H1 (cell line): Measurements from ENCODE around the gene AIG1. TPM values are rescaled to one million over a fixed set of nuclear protein-coding genes. Genes with fewer than 3 reads are reported as not detected.

ENCODE experiments used
- CTCF ChIA-PET: fragments of 300-600 bp; sonication (Branson Sonifier 250); formaldehyde crosslinking; loops from one replicate; lab custom pipeline; 2021; ENCODE audit not compliant: partially characterized antibody; lab: Charles Lee
- POLR2A ChIA-PET: fragments of 300-600 bp; sonication (Branson Sonifier 250); formaldehyde crosslinking; loops from one replicate; lab custom pipeline; 2021; ENCODE audit warnings: inconsistent platforms; ENCODE audit not compliant: partially characterized antibody; lab: Charles Lee
- DNase-seq, 2 experiments: peaks; one replicate each; pipeline versions ENCODE4 v3.0.0 to v3.0.0-alpha.2; 2010 to 2022; ENCODE audit warnings: low spot score in 2 of 2, low read depth in 1 of 2, mixed read lengths in 1 of 2
- FAIRE-seq: peaks from 2 replicates; lab custom pipeline; 2011; peaks lifted over from hg19 to GRCh38; lab: Jason Lieb, UNC
- H2AFZ ChIP-seq: 2 replicates; pipeline ENCODE4 v1.8.1; 2012; ENCODE audit warnings: low read length, inconsistent platforms
- H2AK5ac ChIP-seq: 2 replicates; pipeline ENCODE4 v1.6.1; 2013; ENCODE audit warnings: low read depth, low read length
- H2BK120ac ChIP-seq: replicated peaks from 2 replicates; pipeline ENCODE3; 2013; ENCODE audit warnings: low read depth, low read length, inconsistent platforms
- H2BK12ac ChIP-seq: 2 replicates; pipeline ENCODE4 v1.6.1; 2013; ENCODE audit warnings: low read depth, low read length
- H2BK15ac ChIP-seq: 2 replicates; pipeline ENCODE4 v1.6.1; 2013; ENCODE audit warnings: low read length
- H2BK20ac ChIP-seq: 2 replicates; pipeline ENCODE4 v1.6.1; 2013; ENCODE audit warnings: low read length
- H2BK5ac ChIP-seq: 2 replicates; pipeline ENCODE4 v1.6.1; 2013; ENCODE audit warnings: low read depth, low read length
- H3K14ac ChIP-seq: 2 replicates; pipeline ENCODE4 v1.6.1; 2013; ENCODE audit warnings: inconsistent platforms; ENCODE audit not compliant: insufficient read length
- H3K18ac ChIP-seq: 2 replicates; pipeline ENCODE4 v1.6.1; 2013; ENCODE audit warnings: low read length; ENCODE audit errors: extremely low read depth
- H3K23ac ChIP-seq: 2 replicates; pipeline ENCODE4 v1.6.1; 2013; ENCODE audit warnings: inconsistent platforms; ENCODE audit not compliant: insufficient read length
- H3K23me2 ChIP-seq: 2 replicates; pipeline ENCODE4 v1.6.1; 2013; ENCODE audit warnings: low read depth, low read length
- H3K27ac ChIP-seq: 2 replicates; pipeline ENCODE4 v1.6.1; 2011; ENCODE audit warnings: low read depth, low read length, inconsistent platforms
- H3K27me3 ChIP-seq, 4 experiments: replicated peaks in 1 of 4; 1 replicate in 1 of 4; 2 replicates in 3 of 4; pipeline versions ENCODE4 v1.6.1 to v1.8.1; 2011 to 2013; ENCODE audit warnings: low read length in 3 of 4, mild to moderate bottlenecking in 3 of 4, inconsistent platforms in 2 of 4, mixed read lengths in 2 of 4, moderate library complexity in 1 of 4; ENCODE audit not compliant: control insufficient read depth in 3 of 4, insufficient read depth in 3 of 4; ENCODE audit errors: extremely low read depth in 1 of 4
- H3K36me3 ChIP-seq, 4 experiments: 2 replicates each; pipeline versions ENCODE4 v1.6.1 to v1.8.1; 2011 to 2013; ENCODE audit warnings: mild to moderate bottlenecking in 4 of 4, low read length in 3 of 4, moderate library complexity in 2 of 4, control low read depth in 1 of 4, inconsistent platforms in 1 of 4; ENCODE audit not compliant: insufficient read depth in 4 of 4, control insufficient read depth in 2 of 4
- H3K4ac ChIP-seq: replicated peaks from 2 replicates; pipeline ENCODE3; 2013; ENCODE audit warnings: low read length, low read depth, mixed read lengths, inconsistent platforms; ENCODE audit not compliant: insufficient read length
- H3K4me1 ChIP-seq, 4 experiments: replicated peaks in 1 of 4; 1 replicate in 1 of 4; 2 replicates in 3 of 4; pipeline versions ENCODE4 v1.6.1 to v1.8.1; 2011 to 2013; ENCODE audit warnings: low read length in 3 of 4, inconsistent platforms in 2 of 4, mixed read lengths in 1 of 4; ENCODE audit not compliant: insufficient read depth in 4 of 4, control insufficient read depth in 3 of 4
- H3K4me2 ChIP-seq, 2 experiments: 2 replicates each; pipeline versions ENCODE4 v1.6.1 to v1.8.1; 2011 to 2013; ENCODE audit warnings: low read depth in 2 of 2, low read length in 2 of 2, control low read depth in 1 of 2, inconsistent platforms in 1 of 2, mild to moderate bottlenecking in 1 of 2; ENCODE audit not compliant: insufficient read depth in 1 of 2
- H3K4me3 ChIP-seq, 4 experiments: fragments of 200-600, 300-600 bp in 1 of 4; sonication (generic), shearing (Covaris generic), sonication (Bioruptor Twin) in 1 of 4; 2 replicates each; pipeline versions ENCODE4 v1.5.1 to v1.8.1; 2011 to 2016; ENCODE audit warnings: low read length in 4 of 4, low read depth in 3 of 4, control low read depth in 2 of 4, inconsistent platforms in 2 of 4, mild to moderate bottlenecking in 2 of 4, mixed read lengths in 1 of 4, moderate library complexity in 1 of 4; ENCODE audit not compliant: insufficient read depth in 2 of 4; ENCODE audit errors: extremely low read depth in 1 of 4
- H3K56ac ChIP-seq: replicated peaks from 2 replicates; pipeline ENCODE3; 2013; ENCODE audit warnings: low read depth, mild to moderate bottlenecking, mixed read lengths, low read length, inconsistent platforms; ENCODE audit not compliant: insufficient read length
- H3K79me1 ChIP-seq: 2 replicates; pipeline ENCODE4 v1.6.1; 2013; ENCODE audit warnings: low read depth, low read length, control low read depth
- H3K79me2 ChIP-seq, 2 experiments: 2 replicates each; pipeline versions ENCODE4 v1.6.1 to v1.8.1; 2012 to 2013; ENCODE audit warnings: low read length in 2 of 2, mild to moderate bottlenecking in 2 of 2, inconsistent platforms in 1 of 2; ENCODE audit not compliant: insufficient read depth in 2 of 2, control insufficient read depth in 1 of 2
- H3K9ac ChIP-seq, 4 experiments: replicated peaks in 1 of 4; 1 replicate in 1 of 4; 2 replicates in 3 of 4; pipeline versions ENCODE4 v1.6.1 to v1.8.1; 2011 to 2013; ENCODE audit warnings: low read depth in 3 of 4, low read length in 3 of 4, control low read depth in 2 of 4, mild to moderate bottlenecking in 2 of 4, moderate library complexity in 2 of 4, inconsistent platforms in 1 of 4; ENCODE audit errors: extremely low read depth in 1 of 4
- H3K9me3 ChIP-seq, 2 experiments: 2 replicates each; pipeline versions ENCODE4 v1.6.1 to v1.8.1; 2012 to 2013; ENCODE audit warnings: mild to moderate bottlenecking in 2 of 2, moderate library complexity in 2 of 2, control low read depth in 1 of 2, inconsistent platforms in 1 of 2, low read depth in 1 of 2, low read length in 1 of 2, mixed read lengths in 1 of 2; ENCODE audit not compliant: insufficient read depth in 2 of 2
- H4K20me1 ChIP-seq, 2 experiments: replicated peaks in 1 of 2; 2 replicates each; pipeline versions ENCODE3 to v1.8.1; 2011 to 2013; ENCODE audit warnings: inconsistent platforms in 2 of 2, low read length in 2 of 2, mild to moderate bottlenecking in 1 of 2; ENCODE audit not compliant: insufficient read depth in 2 of 2, control insufficient read depth in 1 of 2
- H4K5ac ChIP-seq: 2 replicates; pipeline ENCODE4 v1.6.1; 2013; ENCODE audit warnings: low read length, low read depth, mixed read lengths, inconsistent platforms; ENCODE audit not compliant: insufficient read length
- H4K8ac ChIP-seq: 2 replicates; pipeline ENCODE4 v1.8.0; 2013; ENCODE audit warnings: mild to moderate bottlenecking, moderate library complexity, low read length, inconsistent platforms; ENCODE audit not compliant: insufficient read depth; ENCODE audit errors: extremely low read depth
- H4K91ac ChIP-seq: replicated peaks from 2 replicates; pipeline ENCODE3; 2013; ENCODE audit warnings: low read length, mixed read lengths, inconsistent platforms; ENCODE audit not compliant: insufficient read length
- CBX8 ChIP-seq: fragments of 300-800, 300-1000 bp; sonication (generic); IDR thresholded peaks from 2 replicates; pipeline ENCODE4 v1.7.1; 2016; ENCODE audit warnings: low read depth, low read length, borderline replicate concordance
- HDAC6 ChIP-seq: IDR thresholded peaks from one replicate; pipeline ENCODE4 v1.7.1; 2012; ENCODE audit warnings: low read depth, mild to moderate bottlenecking, inconsistent platforms, low read length, moderate library complexity
- JUN ChIP-seq: IDR thresholded peaks from 2 replicates; pipeline ENCODE4 v1.6.1; 2011; ENCODE audit warnings: low read depth, mild to moderate bottlenecking, improper control_type of control experiment, low read length
- KDM5A ChIP-seq: fragments of 200-600 bp; IDR thresholded peaks from 2 replicates; pipeline ENCODE4 v1.7.1; 2012; ENCODE audit warnings: mild to moderate bottlenecking, low read length, inconsistent platforms, mixed read lengths
- PHF8 ChIP-seq: fragments of 200-600 bp; sonication (generic); conservative IDR thresholded peaks from 2 replicates; pipeline ENCODE4 v1.7.1; 2012; ENCODE audit warnings: low read depth, mild to moderate bottlenecking, inconsistent platforms, low read length, moderate library complexity
- POLR2A ChIP-seq, 2 experiments: IDR thresholded peaks; 1 replicate in 1 of 2; 2 replicates in 1 of 2; pipeline ENCODE4 v1.6.1; 2011; ENCODE audit warnings: low read depth in 2 of 2, low read length in 2 of 2, mild to moderate bottlenecking in 2 of 2; ENCODE audit errors: control extremely low read depth in 1 of 2
- RAD21 ChIP-seq, 2 experiments: IDR thresholded peaks in 1 of 2; conservative IDR thresholded peaks in 1 of 2; 2 replicates each; pipeline ENCODE4 v1.6.1; 2011; ENCODE audit warnings: low read depth in 2 of 2, low read length in 2 of 2, improper control_type of control experiment in 1 of 2, inconsistent platforms in 1 of 2, mild to moderate bottlenecking in 1 of 2, moderate library complexity in 1 of 2
- RBBP5 ChIP-seq: IDR thresholded peaks from 2 replicates; pipeline ENCODE4 v1.7.1; 2012; ENCODE audit warnings: low read depth, mild to moderate bottlenecking, inconsistent platforms, low read length, moderate library complexity, borderline replicate concordance
- RXRA ChIP-seq: IDR thresholded peaks from 2 replicates; pipeline ENCODE4 v1.6.1; 2011; ENCODE audit warnings: low read depth, mild to moderate bottlenecking, low read length, moderate library complexity; ENCODE audit not compliant: insufficient read depth
- SAP30 ChIP-seq: fragments of 300-600 bp; sonication (generic); IDR thresholded peaks from 2 replicates; pipeline ENCODE4 v1.7.1; 2012; ENCODE audit warnings: low read length, moderate library complexity, mild to moderate bottlenecking, inconsistent platforms; ENCODE audit not compliant: insufficient read depth, insufficient replicate concordance
- SUZ12 ChIP-seq: fragments of 200-600 bp; sonication (generic); IDR thresholded peaks from 2 replicates; pipeline ENCODE4 v1.6.1; 2012; ENCODE audit warnings: mild to moderate bottlenecking, inconsistent platforms, low read length, moderate library complexity, mixed read lengths
- WGBS, 2 experiments: shearing (Covaris generic) in 1 of 2; methylation state at CpG; one replicate each; pipeline versions ENCODE4 v1.1.6 to v1.1.7; 2013 to 2015; ENCODE audit warnings: low lambda C conversion rate in 2 of 2, mixed read lengths in 2 of 2, inconsistent platforms in 1 of 2, low coverage in 1 of 2, missing lambda C conversion rate in 1 of 2; ENCODE audit not compliant: insufficient replicate concordance in 2 of 2, insufficient coverage in 1 of 2, insufficient read length in 1 of 2; ENCODE audit errors: extremely low coverage in 1 of 2, missing lambda C conversion rate in 1 of 2; 5-methylcytosine and 5-hydroxymethylcytosine counted together
- polyA plus RNA-seq, 7 experiments: library from polyadenylated mRNA; depleted of rRNA in 3 of 7; stranded (reverse) in 5 of 7; unstranded in 2 of 7; fragments of >200 nt in 5 of 7; fragments of 200-250 nt in 2 of 7; gene quantifications; 1 replicate in 5 of 7; 2 replicates in 1 of 7; 4 replicates in 1 of 7; pipeline versions ENCODE4 v1.2.1 to v1.2.3, GENCODE V29; 2011 to 2013; ENCODE audit warnings: missing spikeins in 2 of 7, mixed read lengths in 2 of 7
- total RNA-seq: library from RNA; stranded (reverse); fragmentation: NEBNext Ultra II Directional; extraction: Animal tissue kit (Norgen Biotek cat#: 25700); gene quantifications from 2 replicates; pipeline ENCODE4 v1.2.1, GENCODE V29; 2021
- TF ChIP-seq, protein P1 (sequence below), 3 experiments: IDR thresholded peaks; 1 replicate in 2 of 3; 2 replicates in 1 of 3; pipeline versions ENCODE4 v1.5.1 to v1.6.1; 2011; ENCODE audit warnings: low read length in 3 of 3, mild to moderate bottlenecking in 3 of 3, inconsistent platforms in 2 of 3, low read depth in 1 of 3, moderate library complexity in 1 of 3; ENCODE audit not compliant: insufficient read depth in 1 of 3; ENCODE audit errors: control extremely low read depth in 1 of 3

Gene AIG1
- total and polyA plus RNA-seq, 2 of the 8 experiments (the other 6 are each of a cell fraction or from before 2014, with no cell fraction given) = 56.6 to 58.4 TPM

DNA sequence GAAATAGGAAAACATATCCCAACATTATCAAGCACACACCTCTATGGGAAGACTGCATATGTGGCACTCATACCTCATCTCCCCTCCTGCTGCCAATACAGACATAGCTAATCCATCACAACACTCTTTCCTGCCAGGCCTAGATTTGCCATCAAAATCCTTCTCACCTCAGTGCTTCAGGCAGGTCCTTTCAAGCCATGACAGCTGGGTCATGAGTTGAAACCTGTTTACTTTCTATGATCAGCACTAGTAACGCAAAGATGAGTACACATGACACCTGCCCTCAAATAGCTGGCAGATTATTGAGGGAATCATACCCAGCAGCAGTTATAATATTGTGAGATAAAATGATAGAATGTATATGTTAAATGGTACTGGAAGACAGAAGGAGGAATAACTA, 183.1 kb downstream of the AIG1 start:
- H2BK20ac ChIP-seq = no peak overlapping the region
- CTCF ChIA-PET = no interaction called here
- 95% methylated on average over 1 of the region's 1 CpG; no CpG with 5 or more reads in 1 of the 2 experiments for WGBS, 2 experiments
- no peak for TF ChIP-seq KDM5A
- TF ChIP-seq, protein P1, sequence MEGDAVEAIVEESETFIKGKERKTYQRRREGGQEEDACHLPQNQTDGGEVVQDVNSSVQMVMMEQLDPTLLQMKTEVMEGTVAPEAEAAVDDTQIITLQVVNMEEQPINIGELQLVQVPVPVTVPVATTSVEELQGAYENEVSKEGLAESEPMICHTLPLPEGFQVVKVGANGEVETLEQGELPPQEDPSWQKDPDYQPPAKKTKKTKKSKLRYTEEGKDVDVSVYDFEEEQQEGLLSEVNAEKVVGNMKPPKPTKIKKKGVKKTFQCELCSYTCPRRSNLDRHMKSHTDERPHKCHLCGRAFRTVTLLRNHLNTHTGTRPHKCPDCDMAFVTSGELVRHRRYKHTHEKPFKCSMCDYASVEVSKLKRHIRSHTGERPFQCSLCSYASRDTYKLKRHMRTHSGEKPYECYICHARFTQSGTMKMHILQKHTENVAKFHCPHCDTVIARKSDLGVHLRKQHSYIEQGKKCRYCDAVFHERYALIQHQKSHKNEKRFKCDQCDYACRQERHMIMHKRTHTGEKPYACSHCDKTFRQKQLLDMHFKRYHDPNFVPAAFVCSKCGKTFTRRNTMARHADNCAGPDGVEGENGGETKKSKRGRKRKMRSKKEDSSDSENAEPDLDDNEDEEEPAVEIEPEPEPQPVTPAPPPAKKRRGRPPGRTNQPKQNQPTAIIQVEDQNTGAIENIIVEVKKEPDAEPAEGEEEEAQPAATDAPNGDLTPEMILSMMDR (IDR thresholded peaks at IDR 0.05; ENCODE audit: control extremely low read depth in 1 of 3, insufficient read depth in 1 of 3, low read depth in 1 of 3, low read length in 3 of 3) = no peak
- no peak for TF ChIP-seq RBBP5
- TF ChIP-seq RAD21 (IDR thresholded peaks at IDR 0.05 in 1 of 2, conservative IDR thresholded peaks at IDR 0.05 in 1 of 2; ENCODE audit: low read depth in 2 of 2, low read length in 2 of 2) = no peak
- no peak for TF ChIP-seq POLR2A (IDR thresholded peaks at IDR 0.05; ENCODE audit: control extremely low read depth in 1 of 2, low read depth in 2 of 2, low read length in 2 of 2)
- no peak for TF ChIP-seq RXRA
- no peak for TF ChIP-seq PHF8
- no peak for TF ChIP-seq SUZ12
- no peak for TF ChIP-seq HDAC6
- TF ChIP-seq JUN = no peak
- no peak for TF ChIP-seq CBX8
- no peak for TF ChIP-seq SAP30

More for the DNA sequence above, 183.1 kb downstream of the AIG1 start:
- H4K91ac ChIP-seq = no peak overlapping the region
- H4K5ac ChIP-seq = no peak overlapping the region
- POLR2A ChIA-PET = no interaction called here
- no peak overlapping the region for H2BK5ac ChIP-seq
- H2BK15ac ChIP-seq = no peak overlapping the region
- H3K36me3 ChIP-seq = no peaks in the 10 kb centered on the region
- no peaks in the 10 kb centered on the region for H3K79me1 ChIP-seq
- no peaks in the 10 kb centered on the region for H3K79me2 ChIP-seq
- H3K27me3 ChIP-seq = no peaks in the 10 kb centered on the region
- H3K4me3 ChIP-seq = no peak overlapping the region
- H3K14ac ChIP-seq = no peak overlapping the region
- no peak overlapping the region for H2AK5ac ChIP-seq
- no peak overlapping the region for H2AFZ ChIP-seq
- no peaks in the 10 kb centered on the region for H4K20me1 ChIP-seq
- H3K27ac ChIP-seq = no peak overlapping the region
- no peak overlapping the region for H3K4ac ChIP-seq
- H3K9ac ChIP-seq = no peak overlapping the region
- no peak for FAIRE-seq
- H3K23me2 ChIP-seq = no peaks in the 10 kb centered on the region
- H3K4me1 ChIP-seq = no peaks in the 10 kb centered on the region
- no peak for DNase-seq
- no peak overlapping the region for H3K23ac ChIP-seq
- H2BK12ac ChIP-seq = no peak overlapping the region
- no peak overlapping the region for H3K56ac ChIP-seq
- no peak overlapping the region for H2BK120ac ChIP-seq
- H3K18ac ChIP-seq = no peak overlapping the region
- H3K9me3 ChIP-seq = no peaks in the 10 kb centered on the region
- no peak overlapping the region for H4K8ac ChIP-seq
- no peak overlapping the region for H3K4me2 ChIP-seq
